HepG2 (cell line): Measurements from ENCODE around the gene GLS2. TPM values are rescaled to one million over a fixed set of nuclear protein-coding genes. Genes with fewer than 3 reads are reported as not detected.
A peak's percentile ranks its signal among the peaks of the same experiment; 100 is the strongest.

Experiments
- EEA1 ChIP-seq: sonication (generic); formaldehyde crosslinking; IDR thresholded peaks from 2 replicates; pipeline ENCODE4 v1.5.1; 2020; ENCODE audit warnings: mild to moderate bottlenecking, missing genetic modification reagents, borderline replicate concordance
- GABPA ChIP-seq, 2 experiments: IDR thresholded peaks; 2 replicates each; pipeline ENCODE4 v1.6.1; 2011 to 2016; ENCODE audit warnings: low read depth in 2 of 2, low read length in 1 of 2, missing biosample characterization in 1 of 2, missing genetic modification characterization in 1 of 2
- HNRNPUL1 ChIP-seq: fragments of 200-400 bp; formaldehyde crosslinking; IDR thresholded peaks from 2 replicates; pipeline ENCODE4 v1.6.1; 2017; ENCODE audit warnings: low read depth, mild to moderate bottlenecking, low read length, moderate library complexity
- HOXA9 ChIP-seq: sonication (generic); formaldehyde crosslinking; IDR thresholded peaks from 2 replicates; pipeline ENCODE4 v1.8.1; 2022; ENCODE audit warnings: missing genetic modification reagents, mild to moderate bottlenecking, moderate library complexity, borderline replicate concordance
- KDM3A ChIP-seq: IDR thresholded peaks from 2 replicates; pipeline ENCODE4 v1.6.1; 2018; ENCODE audit warnings: low read depth, missing compliant biosample characterization
- KDM5B ChIP-seq: sonication (generic); formaldehyde crosslinking; IDR thresholded peaks from 2 replicates; pipeline ENCODE4 v1.4.0; 2020; ENCODE audit warnings: missing genetic modification reagents, mild to moderate bottlenecking, borderline replicate concordance
- MATR3 ChIP-seq: sonication (generic); formaldehyde crosslinking; IDR thresholded peaks from 2 replicates; pipeline ENCODE4 v1.4.0; 2020; ENCODE audit warnings: missing genetic modification reagents
- MAZ ChIP-seq, 2 experiments: sonication (generic) in 1 of 2; formaldehyde crosslinking in 1 of 2; IDR thresholded peaks; 2 replicates each; pipeline versions ENCODE4 v1.5.0 to v1.6.1; 2012 to 2020; ENCODE audit warnings: low read depth in 2 of 2, mild to moderate bottlenecking in 2 of 2, borderline replicate concordance in 1 of 2, improper control_type of control experiment in 1 of 2, low read length in 1 of 2, missing genetic modification reagents in 1 of 2, moderate library complexity in 1 of 2
- MEIS2 ChIP-seq: sonication (generic); formaldehyde crosslinking; IDR thresholded peaks from 2 replicates; pipeline ENCODE4 v1.9.0; 2021; ENCODE audit warnings: mild to moderate bottlenecking, missing genetic modification reagents
- NFYB ChIP-seq: sonication (generic); formaldehyde crosslinking; IDR thresholded peaks from 2 replicates; pipeline ENCODE4 v1.4.0; 2020; ENCODE audit warnings: missing genetic modification reagents
- NKX3-1 ChIP-seq: sonication (generic); formaldehyde crosslinking; IDR thresholded peaks from 2 replicates; pipeline ENCODE4 v1.5.0; 2020; ENCODE audit warnings: missing genetic modification reagents
- PHF8 ChIP-seq: sonication (generic); formaldehyde crosslinking; IDR thresholded peaks from 2 replicates; pipeline ENCODE4 v1.5.0; 2020; ENCODE audit warnings: missing genetic modification reagents
- POLR2G ChIP-seq: fragments of 200-400 bp; formaldehyde crosslinking; IDR thresholded peaks from 2 replicates; pipeline ENCODE4 v1.6.1; 2018; ENCODE audit warnings: mild to moderate bottlenecking, low read depth, low read length, moderate library complexity
- RELA ChIP-seq: sonication (generic); formaldehyde crosslinking; IDR thresholded peaks from 2 replicates; pipeline ENCODE4 v1.4.0; 2020; ENCODE audit warnings: missing genetic modification reagents
- RXRA ChIP-seq: sonication (generic); formaldehyde crosslinking; IDR thresholded peaks from 2 replicates; pipeline ENCODE4 v1.5.1; 2020; ENCODE audit warnings: missing genetic modification reagents
- SIX1 ChIP-seq: sonication (generic); formaldehyde crosslinking; IDR thresholded peaks from 2 replicates; pipeline ENCODE4 v1.4.0; 2020; ENCODE audit warnings: missing genetic modification reagents, borderline replicate concordance
- ZNF572 ChIP-seq: sonication (generic); formaldehyde crosslinking; IDR thresholded peaks from 2 replicates; pipeline ENCODE4 v1.5.1; 2020; ENCODE audit warnings: mild to moderate bottlenecking, missing genetic modification reagents
- ZSCAN29 ChIP-seq: sonication (generic); formaldehyde crosslinking; conservative IDR thresholded peaks from 2 replicates; pipeline ENCODE4 v1.4.0; 2020; ENCODE audit warnings: mild to moderate bottlenecking, missing genetic modification reagents
- polyA plus RNA-seq, 8 experiments: library from polyadenylated mRNA; depleted of rRNA in 3 of 8; stranded (reverse) in 7 of 8; unstranded in 1 of 8; fragments of >200 nt; fragmentation: Illumina TruSeq in 4 of 8; extraction: Trizol in 4 of 8; gene quantifications; 2 replicates each; pipeline versions ENCODE4 v1.2.1 to v1.2.3, GENCODE V29; 2011 to 2016; ENCODE audit warnings: low read depth in 4 of 8, missing spikeins in 1 of 8, mixed read lengths in 1 of 8; ENCODE audit not compliant: insufficient read depth in 1 of 8
- total RNA-seq, 5 experiments: library from RNA; depleted of rRNA; stranded (reverse); fragments of >200 nt; fragmentation: Illumina TruSeq; extraction: Trizol; gene quantifications; 2 replicates each; pipeline ENCODE4 v1.2.3, GENCODE V29; 2016; ENCODE audit warnings: low read depth in 1 of 5
- TF ChIP-seq, protein P1 (sequence below): sonication (generic); formaldehyde crosslinking; IDR thresholded peaks from 2 replicates; pipeline ENCODE4 v1.9.0; 2021; ENCODE audit warnings: missing genetic modification reagents, mild to moderate bottlenecking, borderline replicate concordance
- TF ChIP-seq, protein P2 (sequence below): sonication (generic); formaldehyde crosslinking; IDR thresholded peaks from 2 replicates; pipeline ENCODE4 v1.4.0; 2020; ENCODE audit warnings: mild to moderate bottlenecking, missing genetic modification reagents
- TF ChIP-seq, protein P3 (sequence below): sonication (generic); formaldehyde crosslinking; IDR thresholded peaks from 2 replicates; pipeline ENCODE4 v1.5.0; 2020; ENCODE audit warnings: mild to moderate bottlenecking, missing genetic modification reagents

The GLS2 gene
- total and polyA plus RNA-seq, 2 of the 13 experiments (the other 11 are each of a cell fraction or from before 2014, with no cell fraction given): 8.6 to 12.2 TPM

DNA sequence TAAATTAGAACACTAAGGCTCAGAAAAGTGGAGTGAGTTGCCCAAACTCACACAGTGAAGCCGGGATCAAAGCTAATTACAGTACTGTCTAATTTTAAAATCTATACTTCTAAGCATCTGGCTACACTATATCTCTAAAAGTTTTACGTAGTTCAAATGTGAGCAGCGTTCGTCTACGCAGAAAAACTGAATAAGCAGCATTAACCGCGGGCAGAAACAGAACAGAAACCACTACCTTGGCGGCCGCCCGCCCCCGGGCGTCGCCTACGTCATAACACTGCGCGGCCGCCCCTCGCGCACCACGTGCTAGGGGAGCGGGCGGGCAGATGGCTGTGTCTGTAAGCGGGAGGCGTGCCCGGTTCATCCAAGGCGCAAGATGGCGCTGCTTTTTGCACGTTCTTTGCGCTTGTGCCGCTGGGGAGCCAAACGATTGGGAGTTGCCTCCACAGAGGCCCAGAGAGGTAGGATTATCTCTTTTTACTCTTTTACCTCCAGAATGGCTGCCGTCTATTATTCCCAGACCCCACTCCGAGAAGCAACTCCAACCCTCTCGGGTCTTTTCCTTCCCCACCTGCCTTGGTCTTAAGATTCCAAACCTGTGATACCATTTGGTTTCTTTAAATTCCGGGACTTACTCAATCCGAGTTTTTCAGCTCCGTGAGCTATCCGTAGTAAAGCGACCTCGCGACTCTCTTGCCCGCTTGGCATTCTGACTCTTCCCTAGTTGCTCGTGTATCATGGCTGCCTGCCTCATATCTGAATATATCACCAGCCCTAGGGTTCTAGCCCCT is 19.6 kb downstream of the GLS2 start, which contains the start of gene SPRYD4 (continued):
- TF ChIP-seq MATR3 (CRISPR knock-in tag) (no peak), ZNF572 (CRISPR knock-in tag) (no peak), MAZ (IDR thresholded peaks at IDR 0.05; ENCODE audit: borderline replicate concordance, low read depth, low read length) (peak; percentile 88), MAZ (CRISPR knock-in tag; IDR thresholded peaks at IDR 0.05; ENCODE audit: low read depth) (peak; percentile 79), POLR2G (peak; percentile 96), KDM3A (CRISPR knock-in tag) (peak; percentile 91), NFYB (CRISPR knock-in tag) (peak; percentile 55), HOXA9 (0 out of 2 replicates have a peak, but pooled peaks have one; percentile 57), RELA (CRISPR knock-in tag) (peak; percentile 90), ZSCAN29 (CRISPR knock-in tag) (0 out of 2 replicates have a peak, but pooled peaks have one; percentile 26), GABPA (IDR thresholded peaks at IDR 0.05; ENCODE audit: low read depth, low read length) (no peak), GABPA (CRISPR knock-in tag; IDR thresholded peaks at IDR 0.05; ENCODE audit: low read depth) (peak; percentile 66; the same call in 1 of the 2 replicates), EEA1 (CRISPR knock-in tag) (no peak), HNRNPUL1 (no peak), PHF8 (CRISPR knock-in tag) (peak; percentile 86), MEIS2 (CRISPR knock-in tag) (peak; percentile 56; the same call in 1 of the 2 replicates), RXRA (CRISPR knock-in tag) (peak; percentile 84), NKX3-1 (peak; percentile 78; the same call in 1 of the 2 replicates), KDM5B (CRISPR knock-in tag) (peak; percentile 94; the same call in 1 of the 2 replicates), SIX1 (0 out of 2 replicates have a peak, but pooled peaks have one; percentile 58)
- TF ChIP-seq, protein P1, sequence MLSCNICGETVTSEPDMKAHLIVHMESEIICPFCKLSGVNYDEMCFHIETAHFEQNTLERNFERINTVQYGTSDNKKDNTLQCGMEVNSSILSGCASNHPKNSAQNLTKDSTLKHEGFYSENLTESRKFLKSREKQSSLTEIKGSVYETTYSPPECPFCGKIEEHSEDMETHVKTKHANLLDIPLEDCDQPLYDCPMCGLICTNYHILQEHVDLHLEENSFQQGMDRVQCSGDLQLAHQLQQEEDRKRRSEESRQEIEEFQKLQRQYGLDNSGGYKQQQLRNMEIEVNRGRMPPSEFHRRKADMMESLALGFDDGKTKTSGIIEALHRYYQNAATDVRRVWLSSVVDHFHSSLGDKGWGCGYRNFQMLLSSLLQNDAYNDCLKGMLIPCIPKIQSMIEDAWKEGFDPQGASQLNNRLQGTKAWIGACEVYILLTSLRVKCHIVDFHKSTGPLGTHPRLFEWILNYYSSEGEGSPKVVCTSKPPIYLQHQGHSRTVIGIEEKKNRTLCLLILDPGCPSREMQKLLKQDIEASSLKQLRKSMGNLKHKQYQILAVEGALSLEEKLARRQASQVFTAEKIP: no peak
- TF ChIP-seq, protein P2, sequence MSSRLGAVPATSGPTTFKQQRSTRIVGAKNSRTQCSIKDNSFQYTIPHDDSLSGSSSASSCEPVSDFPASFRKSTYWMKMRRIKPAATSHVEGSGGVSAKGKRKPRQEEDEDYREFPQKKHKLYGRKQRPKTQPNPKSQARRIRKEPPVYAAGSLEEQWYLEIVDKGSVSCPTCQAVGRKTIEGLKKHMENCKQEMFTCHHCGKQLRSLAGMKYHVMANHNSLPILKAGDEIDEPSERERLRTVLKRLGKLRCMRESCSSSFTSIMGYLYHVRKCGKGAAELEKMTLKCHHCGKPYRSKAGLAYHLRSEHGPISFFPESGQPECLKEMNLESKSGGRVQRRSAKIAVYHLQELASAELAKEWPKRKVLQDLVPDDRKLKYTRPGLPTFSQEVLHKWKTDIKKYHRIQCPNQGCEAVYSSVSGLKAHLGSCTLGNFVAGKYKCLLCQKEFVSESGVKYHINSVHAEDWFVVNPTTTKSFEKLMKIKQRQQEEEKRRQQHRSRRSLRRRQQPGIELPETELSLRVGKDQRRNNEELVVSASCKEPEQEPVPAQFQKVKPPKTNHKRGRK (CRISPR knock-in tag): no peak
- TF ChIP-seq, protein P3, sequence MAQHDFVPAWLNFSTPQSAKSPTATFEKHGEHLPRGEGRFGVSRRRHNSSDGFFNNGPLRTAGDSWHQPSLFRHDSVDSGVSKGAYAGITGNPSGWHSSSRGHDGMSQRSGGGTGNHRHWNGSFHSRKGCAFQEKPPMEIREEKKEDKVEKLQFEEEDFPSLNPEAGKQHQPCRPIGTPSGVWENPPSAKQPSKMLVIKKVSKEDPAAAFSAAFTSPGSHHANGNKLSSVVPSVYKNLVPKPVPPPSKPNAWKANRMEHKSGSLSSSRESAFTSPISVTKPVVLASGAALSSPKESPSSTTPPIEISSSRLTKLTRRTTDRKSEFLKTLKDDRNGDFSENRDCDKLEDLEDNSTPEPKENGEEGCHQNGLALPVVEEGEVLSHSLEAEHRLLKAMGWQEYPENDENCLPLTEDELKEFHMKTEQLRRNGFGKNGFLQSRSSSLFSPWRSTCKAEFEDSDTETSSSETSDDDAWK (CRISPR knock-in tag): no peak
